ENCODE measurements around the gene GALNT11.
"Not testable (repeated sequence)": the region's sequence is repeated elsewhere in the genome, so short reads cannot be mapped to it uniquely, and the experiment has no call there.

The GALNT11 gene

DNA sequence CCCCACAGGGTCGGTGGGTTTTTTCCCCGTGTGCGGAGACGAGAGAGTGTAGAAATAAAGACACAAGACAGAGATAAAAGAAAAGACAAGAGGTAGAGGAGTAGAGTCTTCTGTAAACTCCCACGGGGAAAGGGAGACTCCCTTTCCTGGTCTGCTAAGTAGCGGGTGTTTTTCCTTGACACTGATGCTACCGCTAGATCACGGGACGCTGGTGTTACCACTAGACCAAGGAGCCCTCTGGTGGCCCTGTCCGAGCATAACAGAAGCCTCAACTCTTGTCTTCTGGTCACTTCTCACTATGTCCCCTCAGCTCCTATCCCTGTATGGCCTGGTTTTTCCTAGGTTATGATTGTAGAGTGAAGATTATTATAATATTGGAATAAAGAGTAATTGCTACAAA lies 4.6 kb downstream of the GALNT11 start:
- not testable (repeated sequence) for DNase-seq

GRCh38 chr7:152030639-152031038 lies 5.2 kb downstream of the GALNT11 start:
- DNase-seq = not testable (repeated sequence)

- DNase-seq = no peak
Measured at GRCh38 chr7:152035817-152036216, 10.3 kb downstream of the GALNT11 start.

DNA sequence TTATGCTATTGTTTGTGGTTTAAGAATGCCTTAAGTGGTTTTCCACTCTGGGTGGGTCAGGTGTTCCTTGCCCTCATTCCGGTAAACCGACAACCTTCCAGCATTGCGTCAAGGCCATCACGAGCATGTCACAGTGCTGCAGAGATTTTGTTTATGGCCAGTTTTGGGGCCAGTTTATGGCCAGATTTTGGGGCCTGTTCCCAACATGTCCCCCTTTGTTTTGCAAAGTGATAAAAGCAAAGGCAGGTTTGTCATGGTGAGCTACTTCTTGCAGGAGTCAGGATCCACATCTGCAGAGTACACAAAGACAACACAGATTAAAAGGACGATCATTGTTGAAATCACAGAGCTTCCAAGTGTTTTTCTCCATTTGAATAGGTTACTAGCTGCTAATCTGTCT lies 12.9 kb downstream of the GALNT11 start:
- DNase-seq = not testable (repeated sequence)

- not testable (repeated sequence) for DNase-seq
Measured at GRCh38 chr7:152043086-152043485, 17.6 kb downstream of the GALNT11 start.

DNA sequence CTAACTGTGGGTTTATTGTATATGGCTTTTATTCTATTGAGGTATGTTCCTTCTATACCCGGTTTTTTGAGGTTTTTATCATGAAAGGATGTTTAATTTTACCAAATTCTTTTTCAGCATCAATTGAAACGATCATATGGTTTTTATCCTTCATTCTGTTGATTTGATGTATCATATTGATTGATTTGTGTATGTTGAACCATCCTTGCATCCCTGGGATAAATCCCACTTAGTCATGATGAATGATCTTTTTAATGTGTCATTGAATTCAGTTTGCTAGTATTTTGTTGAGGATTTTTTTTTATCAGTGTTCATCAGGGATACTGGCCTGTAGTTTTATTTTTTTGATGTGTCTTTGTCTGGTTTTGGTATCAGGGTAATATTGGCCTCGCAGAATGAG lies 19.4 kb downstream of the GALNT11 start:
- DNase-seq = not testable (repeated sequence)

GRCh38 chr7:152046531-152046930 lies 21.1 kb downstream of the GALNT11 start:
- no peak for DNase-seq

DNA sequence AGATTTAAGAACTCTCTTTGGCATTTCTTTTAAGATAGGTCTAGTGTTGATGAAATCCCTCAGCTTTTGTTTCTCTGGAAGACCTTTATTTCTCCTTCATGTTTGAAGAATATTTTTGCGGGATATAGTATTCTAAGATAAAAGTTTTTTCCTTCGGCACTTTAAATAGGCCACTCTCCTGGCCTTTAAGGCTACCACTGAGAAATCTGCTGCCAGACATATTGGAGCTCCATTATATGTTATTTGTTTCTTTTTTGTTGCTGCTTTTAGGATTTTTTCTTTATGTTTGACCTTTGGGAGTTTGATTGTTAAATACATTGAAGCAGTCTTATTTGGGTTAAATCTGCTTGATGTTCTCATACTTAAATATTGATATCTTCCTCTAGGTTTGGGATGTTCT lies 22.6 kb downstream of the GALNT11 start:
- DNase-seq = no peak

- no peak for DNase-seq
Measured at GRCh38 chr7:152050547-152050971, 25.1 kb downstream of the GALNT11 start.

- DNase-seq = no peak
Measured at GRCh38 chr7:152051968-152052367, 26.5 kb downstream of the GALNT11 start.

- DNase-seq = no peak
Measured at GRCh38 chr7:152052771-152053170, 27.3 kb downstream of the GALNT11 start.

DNA sequence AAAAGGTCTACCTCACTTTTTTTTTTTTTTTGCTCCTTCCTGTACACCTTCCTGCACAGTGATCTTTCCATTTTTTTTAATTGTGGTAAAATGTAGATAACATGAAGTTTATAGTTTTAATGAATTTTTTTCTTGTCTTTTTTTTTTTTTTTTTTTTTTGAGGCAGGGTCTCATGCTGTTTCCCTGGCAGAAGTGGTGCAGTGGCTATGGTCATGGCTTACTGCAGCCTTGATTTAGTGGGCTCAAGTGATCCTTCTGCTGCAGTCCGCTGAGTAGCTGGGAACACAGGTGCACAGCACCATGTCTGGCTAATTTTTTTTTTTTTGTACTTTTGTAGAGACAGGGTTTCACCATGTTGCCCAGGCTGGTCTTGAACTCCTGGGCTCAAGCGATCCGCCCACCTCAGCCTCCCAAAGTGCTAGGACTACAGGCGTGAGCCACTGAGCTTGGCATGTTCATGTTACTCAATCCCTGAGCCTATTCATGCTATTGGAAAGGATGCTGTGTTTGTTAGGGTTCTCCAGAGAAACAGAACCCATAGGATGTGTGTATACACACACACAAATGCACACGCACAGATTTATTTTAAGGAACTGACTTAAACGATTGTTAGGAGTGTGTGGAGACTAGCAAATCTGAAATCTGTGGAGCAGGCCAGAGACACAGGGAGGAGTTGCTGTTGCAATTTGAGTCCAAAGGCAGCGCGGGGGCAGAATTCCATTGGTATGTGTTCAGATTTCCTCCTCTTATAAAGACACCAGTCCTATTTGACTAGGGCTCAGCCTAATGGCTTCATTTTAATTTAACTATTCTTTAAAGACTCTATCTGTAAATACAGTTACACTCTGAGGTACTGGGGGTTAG lies 29.1 kb downstream of the GALNT11 start:
- no peak for DNase-seq

DNA sequence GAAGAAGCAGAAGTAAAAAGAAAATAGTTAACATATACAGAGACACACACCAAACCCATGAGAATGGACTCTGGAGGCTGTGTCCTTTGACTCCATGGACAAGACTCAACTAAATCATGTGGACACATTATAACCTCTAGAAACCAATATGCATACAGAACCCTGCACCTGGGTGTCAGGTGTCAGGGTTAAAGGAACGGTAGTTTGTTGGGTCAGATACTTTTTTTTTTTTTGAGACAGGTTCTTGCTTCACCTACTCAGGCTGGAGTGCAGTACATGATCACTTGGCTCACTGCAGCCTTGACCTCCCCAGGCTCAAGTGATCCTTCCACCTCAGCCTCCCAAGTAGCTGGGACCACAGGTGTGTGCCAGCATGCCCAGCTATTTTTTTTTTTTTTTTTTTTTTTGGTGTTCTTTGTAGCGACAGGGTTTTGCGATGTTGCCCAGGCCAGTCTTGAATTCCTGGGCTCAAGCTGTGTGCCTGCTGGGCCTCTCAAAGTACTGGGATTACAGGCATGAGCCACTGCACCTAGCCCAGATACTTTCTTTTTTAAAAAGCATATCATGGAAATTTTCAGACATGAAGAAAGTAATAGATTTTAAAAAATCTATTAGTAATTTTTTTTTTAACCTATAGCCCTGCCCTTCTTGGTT lies 31.3 kb downstream of the GALNT11 start:
- no peak for DNase-seq

DNA sequence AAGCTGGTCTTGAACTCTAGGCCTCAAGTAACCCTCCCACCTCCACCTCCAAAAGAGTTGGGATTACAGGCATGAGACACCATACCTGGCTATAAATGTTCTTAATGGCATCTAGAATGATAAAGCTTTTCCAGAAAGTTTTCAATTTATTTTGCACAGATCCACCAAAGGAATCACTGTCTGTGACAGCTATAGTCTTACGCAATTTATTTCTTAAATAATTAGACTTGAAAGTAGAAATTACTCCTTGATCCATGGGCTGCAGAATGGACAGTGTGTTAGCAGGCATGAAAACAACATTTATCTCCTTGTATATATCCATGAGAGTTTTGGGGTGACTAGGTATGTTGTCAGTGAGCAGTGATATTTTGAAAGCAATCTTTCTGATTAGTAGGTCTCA lies 33.8 kb downstream of the GALNT11 start:
- no peak for DNase-seq

- DNase-seq = not testable (repeated sequence)
Measured at GRCh38 chr7:152061086-152061485, 35.6 kb downstream of the GALNT11 start.

- not testable (repeated sequence) for DNase-seq
Measured at GRCh38 chr7:152063192-152063591, 37.7 kb downstream of the GALNT11 start.

DNA sequence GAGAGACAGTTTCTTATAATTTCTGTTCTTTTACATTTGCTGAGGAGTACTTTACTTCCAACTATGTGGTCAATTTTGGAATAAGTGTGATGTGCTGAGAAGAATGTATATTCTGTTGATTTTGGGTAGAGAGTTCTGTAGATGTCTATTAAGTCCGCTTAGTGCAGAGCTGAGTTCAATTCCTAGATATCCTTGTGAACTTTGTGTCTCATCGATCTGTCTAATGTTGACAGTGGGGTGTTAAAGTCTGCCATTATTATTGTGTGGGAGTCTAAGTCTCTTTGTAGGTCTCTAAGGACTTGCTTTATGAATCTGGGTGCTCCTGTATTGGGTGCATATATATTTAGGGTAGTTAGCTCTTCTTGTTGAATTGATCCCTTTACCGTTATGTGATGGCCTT lies 38.3 kb downstream of the GALNT11 start:
- not testable (repeated sequence) for DNase-seq

- not testable (repeated sequence) for DNase-seq
Measured at GRCh38 chr7:152065800-152066344, 40.4 kb downstream of the GALNT11 start.

DNA sequence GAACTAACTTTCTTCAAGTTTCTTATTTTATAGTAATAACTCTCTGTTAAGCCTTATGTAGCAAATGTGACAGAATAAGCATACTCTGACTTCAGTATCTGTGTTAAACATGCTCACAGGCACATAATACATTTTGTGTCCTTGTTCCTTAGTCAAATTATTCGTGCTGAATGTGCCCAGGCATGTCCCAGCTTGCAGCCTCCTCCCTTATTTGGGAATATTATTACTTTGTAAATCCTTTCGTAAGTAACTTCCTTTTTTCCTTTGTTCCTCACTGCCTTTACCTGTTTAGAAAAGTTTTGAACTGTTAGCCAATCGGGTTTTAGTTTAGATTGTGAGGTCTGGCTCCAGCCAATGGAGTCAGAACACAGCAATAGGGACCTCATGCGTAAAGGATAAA lies 46.9 kb downstream of the GALNT11 start:
- DNase-seq = no peak

DNA sequence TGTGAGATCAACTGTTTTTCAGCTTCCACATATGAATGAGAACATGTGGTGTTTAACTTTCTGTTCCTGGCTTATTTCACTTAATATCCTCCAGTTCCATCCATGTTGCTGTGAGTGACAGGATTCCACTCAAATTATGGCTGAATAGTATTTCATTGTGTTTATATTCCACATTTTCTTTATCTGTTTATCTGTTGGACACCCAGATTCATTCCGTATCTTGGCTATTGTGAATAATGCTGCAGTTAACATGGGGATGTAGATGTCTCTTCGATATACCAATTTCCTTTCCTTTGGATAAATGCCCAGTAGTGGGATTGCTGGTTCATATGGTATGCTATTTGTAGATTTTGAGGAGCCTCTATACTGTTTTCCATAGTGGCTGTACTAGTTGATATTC lies 47.9 kb downstream of the GALNT11 start:
- no peak for DNase-seq

- no peak for DNase-seq
Measured at GRCh38 chr7:152074673-152075072, 49.2 kb downstream of the GALNT11 start.

- DNase-seq = not testable (repeated sequence)
Measured at GRCh38 chr7:152075379-152075778, 49.9 kb downstream of the GALNT11 start.

DNA sequence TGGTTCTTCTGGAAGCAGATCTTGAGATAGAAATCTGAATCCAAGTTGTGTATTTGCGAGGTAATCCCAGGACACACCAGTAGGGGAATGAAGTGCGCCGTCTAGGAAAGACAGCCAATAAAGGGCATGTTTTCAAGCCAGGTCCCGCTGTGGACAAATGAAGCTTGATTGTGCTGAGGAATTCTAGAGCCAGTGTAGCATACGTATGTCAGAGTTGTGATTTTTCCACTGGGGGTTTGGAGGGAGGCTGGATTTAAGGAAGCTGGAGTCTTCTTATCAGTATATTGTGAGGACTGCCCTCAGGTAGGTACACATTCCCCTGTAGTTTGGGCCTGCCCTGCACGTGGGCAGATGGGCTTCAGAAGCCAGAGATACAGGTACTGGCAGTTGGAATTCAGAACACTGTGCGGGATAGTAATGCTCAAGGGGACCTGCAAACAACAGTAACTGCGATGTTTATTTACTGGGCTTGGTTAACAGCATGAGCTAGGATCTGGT lies 50.9 kb downstream of the GALNT11 start:
- no peak for DNase-seq
